Retinal pigment epithelial cell (primary cell): ENCODE measurements around the gene FILIP1.
A peak's percentile ranks its signal among the peaks of the same experiment; 100 is the strongest.
"Not testable (repeated sequence)": the region's sequence is repeated elsewhere in the genome, so short reads cannot be mapped to it uniquely, and the experiment has no call there.

ENCODE experiments used
- DNase-seq: peaks from one replicate; pipeline ENCODE4 v3.0.0-alpha.2; 2010; ENCODE audit warnings: low read depth
- H3K4me3 ChIP-seq: 2 replicates; pipeline ENCODE4 v1.5.1; 2011; ENCODE audit warnings: mild to moderate bottlenecking, low read length, control low read depth, moderate library complexity
- CTCF ChIP-seq: conservative IDR thresholded peaks from 2 replicates; pipeline ENCODE4 v1.5.1; 2011; ENCODE audit warnings: low read depth, low read length, control low read depth, inconsistent platforms

FILIP1 gene

GRCh38 chr6:75444899-75445298 is 48.7 kb downstream of the FILIP1 start:
- no peak for DNase-seq
- no peak for TF ChIP-seq CTCF
- no peak overlapping the region for H3K4me3 ChIP-seq

- H3K4me3 ChIP-seq, DNase-seq: not testable (repeated sequence)
Observed at GRCh38 chr6:75441883-75442282, 51.7 kb downstream of the FILIP1 start.

DNA sequence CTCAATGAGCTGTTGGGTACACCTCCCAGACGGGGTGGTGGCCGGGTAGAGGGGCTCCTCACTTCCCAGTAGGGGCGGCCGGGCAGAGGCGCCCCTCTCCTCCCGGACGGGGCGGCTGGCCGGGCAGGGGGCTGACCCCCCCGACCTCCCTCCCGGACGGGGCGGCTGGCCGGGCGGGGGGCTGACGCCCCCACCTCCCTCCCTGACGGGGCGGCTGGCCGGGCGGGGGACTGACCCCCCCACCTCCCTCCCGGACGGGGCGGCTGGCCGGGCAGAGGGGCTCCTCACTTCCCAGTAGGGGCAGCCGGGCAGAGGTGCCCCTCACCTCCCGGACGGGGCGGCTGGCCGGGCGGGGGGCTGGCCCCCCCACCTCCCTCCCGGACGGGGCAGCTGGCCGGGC is 52.1 kb downstream of the FILIP1 start:
- not testable (repeated sequence) for H3K4me3 ChIP-seq, DNase-seq

- DNase-seq, result peak; percentile 72
- H3K4me3 ChIP-seq, result no peak overlapping the region
- no peak for TF ChIP-seq CTCF
Observed at GRCh38 chr6:75438442-75439116, 55.0 kb downstream of the FILIP1 start.

- DNase-seq, result no peak
- TF ChIP-seq CTCF, result no peak
Observed at GRCh38 chr6:75438013-75438431, 55.6 kb downstream of the FILIP1 start.

DNA sequence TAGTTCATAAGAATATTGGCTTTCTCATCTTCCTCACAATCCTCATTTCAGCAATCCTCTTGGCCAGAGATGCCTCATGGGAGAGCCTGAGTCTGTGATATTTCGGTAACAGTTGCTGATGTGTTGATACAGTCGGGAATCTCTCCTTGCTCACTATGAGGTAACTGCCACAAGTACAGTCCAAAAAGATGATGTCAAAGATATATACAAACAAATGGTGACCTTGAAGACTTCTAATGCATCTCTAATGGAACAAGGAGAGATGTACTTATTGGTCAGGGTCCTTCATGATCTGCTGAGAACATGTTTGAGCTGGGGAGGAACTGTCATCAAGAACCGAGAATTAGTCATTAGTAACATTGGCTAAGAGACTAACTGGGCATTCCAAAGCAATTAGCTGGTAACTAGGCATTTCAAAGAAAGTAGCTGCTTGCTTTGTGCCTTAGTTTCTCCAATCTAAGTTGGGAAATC is 56.1 kb downstream of the FILIP1 start:
- TF ChIP-seq CTCF, result no peak
- DNase-seq, result no peak
- H3K4me3 ChIP-seq, result no peak overlapping the region

More at GRCh38 chr6:75438013-75438431, 55.6 kb downstream of the FILIP1 start:
- no peak overlapping the region for H3K4me3 ChIP-seq

DNA sequence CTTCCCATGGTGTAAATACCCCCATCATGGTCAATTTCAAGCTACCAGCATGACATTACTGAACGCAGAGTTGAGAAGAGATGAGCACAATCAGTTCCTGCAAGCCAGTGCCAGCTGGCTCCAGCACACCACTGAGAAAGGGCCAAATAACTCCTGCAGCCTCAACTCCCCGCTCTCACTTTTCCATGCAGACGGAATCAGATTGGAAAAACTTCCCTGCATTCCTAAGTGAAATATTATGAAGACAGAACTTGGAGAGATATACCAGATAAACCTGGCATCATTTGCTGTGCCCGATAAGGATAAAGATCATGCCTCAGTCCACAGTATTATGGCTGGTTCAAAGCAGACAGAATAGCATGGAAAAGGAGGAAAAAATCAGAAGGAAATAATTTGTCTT is 56.7 kb downstream of the FILIP1 start:
- no peak for TF ChIP-seq CTCF
- H3K4me3 ChIP-seq, result no peak overlapping the region
- DNase-seq, result no peak

DNA sequence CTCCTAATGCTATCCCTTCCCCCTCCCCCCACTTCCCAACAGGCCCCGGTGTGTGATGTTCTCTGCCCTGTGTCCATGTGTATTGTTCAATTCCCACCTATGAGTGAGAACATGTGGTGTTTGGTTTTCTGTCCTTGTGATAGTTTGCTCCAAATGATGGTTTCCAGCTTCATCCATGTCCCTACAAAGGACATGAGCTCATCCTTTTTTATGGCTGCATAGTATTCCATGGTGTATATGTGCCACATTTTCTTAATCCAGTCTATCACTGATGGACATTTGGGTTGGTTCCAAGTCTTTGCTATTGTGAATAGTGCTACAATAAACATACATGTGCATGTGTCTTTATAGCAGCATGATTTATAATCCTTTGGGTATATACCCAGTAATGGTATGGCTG is 60.8 kb downstream of the FILIP1 start:
- DNase-seq, H3K4me3 ChIP-seq: not testable (repeated sequence)

DNA sequence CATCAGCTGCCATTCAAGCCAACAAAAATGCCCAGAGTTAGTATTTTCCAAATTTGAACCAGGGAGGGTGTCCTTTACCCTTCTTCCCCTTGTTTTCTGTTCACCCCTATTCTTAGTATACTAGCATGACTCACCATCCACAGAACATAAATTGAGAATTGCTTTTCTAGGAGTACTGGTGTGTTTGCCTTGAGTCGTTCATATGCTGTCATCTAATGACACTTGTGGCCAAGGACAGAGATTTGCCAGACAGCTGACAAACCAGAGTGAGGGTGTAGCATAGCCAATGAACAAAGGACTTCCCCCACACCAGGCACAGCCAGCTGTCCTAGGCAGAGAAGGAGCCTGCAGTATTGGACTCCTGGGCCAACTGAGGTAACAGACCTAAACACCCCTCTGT is 62.2 kb downstream of the FILIP1 start:
- DNase-seq, result no peak
- no peak for TF ChIP-seq CTCF

More for the DNA sequence above, 62.2 kb downstream of the FILIP1 start:
- no peak overlapping the region for H3K4me3 ChIP-seq
